ENCODE results near the gene FGG.

- TF ChIP-seq CTCF (IDR thresholded peaks at IDR 0.05; ENCODE audit: low read depth, low read length), result no peak
- TF ChIP-seq MAX (IDR thresholded peaks at IDR 0.05; ENCODE audit: low read depth, low read length), result no peak
- no peak for TF ChIP-seq POLR2A (IDR thresholded peaks at IDR 0.05; ENCODE audit: extremely low read depth, insufficient read length)
- no peak for TF ChIP-seq MYC (IDR thresholded peaks at IDR 0.05; ENCODE audit: low read depth, low read length)
These were observed 11.5 kb upstream of the FGG start for GRCh38 chr4:154623995-154624394.

All from NB4 (cell line).